GM12892 (cell line): ENCODE measurements around the gene PRDM12.

Experiments used
- POLR2A ChIP-seq: IDR thresholded peaks from 2 replicates; pipeline ENCODE4 v1.6.1; 2011; ENCODE audit warnings: low read depth, low read length, control low read depth
- POLR2AphosphoS5 ChIP-seq: IDR thresholded peaks from 2 replicates; pipeline ENCODE4 v1.6.1; 2011; ENCODE audit warnings: low read depth, low read length, control low read depth
- TAF1 ChIP-seq: IDR thresholded peaks from 2 replicates; pipeline ENCODE4 v1.6.1; 2011; ENCODE audit warnings: low read depth, mild to moderate bottlenecking, control low read depth, low read length, borderline replicate concordance

- TF ChIP-seq POLR2AphosphoS5 (no peak), TAF1 (no peak), POLR2A (no peak)
These were observed 38.0 kb upstream of the PRDM12 start for GRCh38 chr9:130626249-130626996.
